Sigmoid colon (tissue), 4 donors: Measurements from ENCODE around the gene TM4SF18.

ENCODE experiments used
- EP300 ChIP-seq, 4 donors: sonication (generic); formaldehyde crosslinking; IDR thresholded peaks; one replicate each; pipeline ENCODE4 v1.6.1; 2017; ENCODE audit warnings: antibody characterized with exemption in 4 of 4
- POLR2AphosphoS5 ChIP-seq, 4 donors: sonication (generic); formaldehyde crosslinking; IDR thresholded peaks; one replicate each; pipeline ENCODE4 v1.6.1; 2017; ENCODE audit warnings: antibody characterized with exemption in 4 of 4

GRCh38 chr3:149373235-149374125, 40.0 kb upstream of the TM4SF18 start:
- no peak for TF ChIP-seq POLR2AphosphoS5 (IDR thresholded peaks at IDR 0.05)
- no peak for TF ChIP-seq EP300 (IDR thresholded peaks at IDR 0.05)
